Smooth muscle cell of the brain vasculature (primary cell): ENCODE data around the gene SPAG16.

Source experiments
- DNase-seq: peaks from one replicate; pipeline ENCODE4 v3.0.0-alpha.2; 2012; ENCODE audit warnings: low read depth, low spot score

SPAG16 gene

GRCh38 chr2:214376618-214377285 is 1092.5 kb downstream of the SPAG16 start:
- no peak for DNase-seq

GRCh38 chr2:214377286-214377624 is 1093.0 kb downstream of the SPAG16 start:
- no peak for DNase-seq

DNA sequence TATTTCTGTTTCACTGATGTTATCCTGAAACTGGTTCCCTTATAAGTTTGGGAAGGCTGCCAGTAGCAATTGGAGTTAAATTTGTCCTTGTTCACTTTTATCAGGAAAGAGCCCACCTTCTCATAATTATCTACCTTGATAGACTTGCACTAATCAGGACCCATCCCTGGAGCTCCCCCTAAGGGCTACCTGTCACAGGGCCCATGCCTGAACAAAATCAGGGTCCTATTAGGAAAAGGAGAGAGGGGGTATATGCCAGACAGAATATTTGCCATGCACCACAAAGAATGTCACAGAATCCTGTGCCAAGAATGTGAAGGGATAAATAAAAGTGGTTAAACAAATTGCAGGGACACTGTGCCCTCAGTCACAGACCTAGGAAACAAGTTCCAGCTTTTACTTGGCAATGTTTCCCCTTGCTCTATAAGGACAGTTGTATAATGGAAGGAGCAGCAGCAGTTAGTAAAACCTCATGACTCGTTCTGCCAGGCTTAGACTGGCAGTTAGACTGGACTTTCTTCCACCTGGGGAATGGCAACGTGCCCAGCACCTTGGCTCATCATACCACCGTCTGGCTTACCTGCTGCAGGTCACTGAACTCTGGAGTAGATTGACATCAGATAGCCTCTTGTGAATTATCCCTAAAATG is 1094.3 kb downstream of the SPAG16 start:
- no peak for DNase-seq

DNA sequence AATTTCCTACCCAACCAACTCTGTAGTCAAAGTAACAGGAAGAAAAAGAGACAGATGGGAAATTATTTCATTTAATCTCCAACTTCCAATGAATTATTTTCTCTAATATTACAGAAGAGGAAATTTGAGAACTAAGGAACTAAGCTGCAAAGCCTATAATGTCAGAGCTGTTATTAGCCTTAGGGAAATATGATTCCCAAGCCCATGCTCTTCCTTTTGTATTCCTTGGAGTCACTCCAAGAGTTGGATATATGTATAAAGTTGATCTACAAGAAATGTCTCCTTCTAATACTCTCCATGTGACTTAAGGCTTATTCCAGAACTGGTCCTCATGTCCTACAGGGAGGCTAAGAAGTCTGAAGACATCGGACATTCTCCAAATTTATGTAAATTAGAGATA is 1095.0 kb downstream of the SPAG16 start:
- no peak for DNase-seq

DNA sequence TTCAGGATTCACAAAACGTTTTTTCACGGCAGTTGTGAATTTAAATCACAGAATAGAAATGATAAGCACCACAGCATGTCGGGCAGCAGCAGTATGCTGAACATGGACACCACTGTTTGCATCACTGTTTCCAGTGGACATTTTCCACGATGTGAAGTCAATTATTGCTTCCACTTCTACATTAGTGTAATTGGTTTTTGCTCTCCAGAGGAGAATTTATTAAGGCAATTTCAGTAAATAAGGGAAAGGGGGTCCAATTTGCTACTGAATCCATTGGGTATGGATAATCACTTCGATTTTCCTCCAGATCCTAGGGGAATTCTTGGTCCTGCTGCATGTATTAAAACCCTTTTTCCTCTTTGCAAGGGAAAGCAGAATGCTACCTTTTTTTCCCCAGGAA is 1096.4 kb downstream of the SPAG16 start:
- DNase-seq = no peak

- DNase-seq = no peak
Measured at GRCh38 chr2:214382229-214382628, 1098.0 kb downstream of the SPAG16 start.

GRCh38 chr2:214386720-214387119 is 1102.5 kb downstream of the SPAG16 start:
- DNase-seq = no peak

DNA sequence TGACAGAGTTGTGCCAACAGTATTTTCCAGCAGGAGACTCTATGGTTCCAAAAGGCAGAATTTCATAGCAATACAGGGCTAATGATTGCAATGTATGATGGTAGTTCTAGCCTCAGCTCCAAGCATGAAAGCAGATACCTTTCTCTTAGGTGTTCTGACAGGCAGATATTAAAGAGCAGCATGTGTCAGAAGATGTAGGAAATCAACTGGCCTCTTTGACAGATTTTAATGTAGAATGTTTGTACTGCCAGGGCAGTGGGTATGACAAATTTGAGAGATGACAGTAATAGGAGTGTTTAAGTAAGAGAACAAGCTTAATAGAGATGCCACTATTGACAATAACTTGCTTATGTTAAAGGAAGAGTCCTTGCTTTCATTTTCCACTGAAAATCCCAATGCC is 1105.1 kb downstream of the SPAG16 start:
- DNase-seq = no peak

- no peak for DNase-seq
Measured at GRCh38 chr2:214393796-214394195, 1109.5 kb downstream of the SPAG16 start.

GRCh38 chr2:214395040-214395439 is 1110.8 kb downstream of the SPAG16 start:
- no peak for DNase-seq

DNA sequence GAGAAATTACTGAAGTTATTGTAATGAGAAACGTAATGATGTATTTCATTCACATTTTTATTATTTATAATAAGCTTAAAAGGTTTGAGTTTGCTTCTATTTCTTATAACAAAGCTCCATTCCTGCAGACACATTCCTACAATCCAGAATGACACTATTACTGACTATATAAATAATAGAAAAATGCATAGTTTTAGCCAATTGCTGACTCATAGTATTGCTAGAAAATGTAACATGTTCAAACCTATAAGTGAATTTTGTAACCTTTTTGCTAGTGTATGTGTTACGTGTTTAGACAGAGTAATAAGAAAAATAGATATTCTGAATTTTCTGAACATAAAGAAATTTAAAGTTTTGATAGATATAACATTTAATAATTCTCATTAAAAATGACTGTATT is 1117.3 kb downstream of the SPAG16 start:
- no peak for DNase-seq

- DNase-seq = no peak
Measured at GRCh38 chr2:214410128-214410775, 1126.0 kb downstream of the SPAG16 start.

GRCh38 chr2:214410918-214411554 is 1126.8 kb downstream of the SPAG16 start, which contains the start of gene VWC2L:
Gene VWC2L (plus strand): TSS chr2:214411054. CDS start chr2:214414194, 3,140 bp downstream.
- peak; percentile 31 for DNase-seq

GRCh38 chr2:214412679-214413078 is 1128.4 kb downstream of the SPAG16 start:
- DNase-seq = no peak

- no peak for DNase-seq
Measured at GRCh38 chr2:214436470-214436869, 1152.2 kb downstream of the SPAG16 start.

DNA sequence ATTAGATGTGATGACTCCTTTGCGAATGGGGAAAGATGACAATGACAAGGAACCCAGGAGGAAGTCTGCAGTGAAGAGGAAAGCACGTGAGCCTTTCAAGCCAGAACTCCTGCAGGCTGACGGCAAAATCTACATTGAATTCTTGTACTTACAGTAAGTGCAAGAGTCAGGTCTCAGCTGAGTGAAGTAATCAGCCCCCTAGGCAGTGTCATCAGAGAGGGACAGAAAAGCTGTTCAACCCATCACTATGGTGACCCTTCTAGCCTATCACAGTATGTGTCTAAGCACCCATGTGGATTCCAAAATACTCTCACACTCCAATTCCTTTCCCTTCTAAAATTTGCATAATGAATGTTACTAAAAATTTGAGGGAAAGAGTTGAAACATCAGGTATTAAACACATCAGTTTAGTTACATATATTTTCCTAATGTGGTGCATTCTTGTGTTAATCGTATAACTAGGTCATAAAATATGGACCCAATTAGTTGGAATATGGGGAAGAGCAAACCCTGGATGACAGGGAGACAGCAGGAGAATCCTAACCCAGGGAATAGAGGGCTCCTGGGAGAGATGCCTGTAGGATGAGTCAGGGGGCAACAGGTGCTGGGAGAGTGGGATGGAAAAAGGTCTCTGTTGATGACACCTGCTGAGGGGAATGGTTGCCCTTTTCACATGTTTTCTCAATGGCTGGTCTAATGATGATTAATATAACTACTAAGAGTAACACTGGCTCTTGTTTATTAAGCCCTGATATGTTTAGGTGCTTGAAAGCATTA is 1166.0 kb downstream of the SPAG16 start:
- DNase-seq = no peak

- no peak for DNase-seq
Measured at GRCh38 chr2:214451516-214452275, 1167.4 kb downstream of the SPAG16 start.
